Fibroblast of pulmonary artery (primary cell): Measurements from ENCODE around the gene SETD1A.

ENCODE experiments used
- DNase-seq: peaks from one replicate; pipeline ENCODE4 v3.0.0-alpha.2; 2010; ENCODE audit warnings: low read depth
- H3K4me3 ChIP-seq: replicated peaks from 2 replicates; pipeline ENCODE4 v1.5.1; 2011; ENCODE audit warnings: low read depth, mild to moderate bottlenecking, control low read depth, low read length, moderate library complexity
- TF ChIP-seq, protein P1 (sequence below): IDR thresholded peaks from 2 replicates; pipeline ENCODE4 v1.5.1; 2011; ENCODE audit warnings: mild to moderate bottlenecking, control low read depth, low read length, inconsistent platforms; ENCODE audit errors: missing control alignments

Gene SETD1A

DNA sequence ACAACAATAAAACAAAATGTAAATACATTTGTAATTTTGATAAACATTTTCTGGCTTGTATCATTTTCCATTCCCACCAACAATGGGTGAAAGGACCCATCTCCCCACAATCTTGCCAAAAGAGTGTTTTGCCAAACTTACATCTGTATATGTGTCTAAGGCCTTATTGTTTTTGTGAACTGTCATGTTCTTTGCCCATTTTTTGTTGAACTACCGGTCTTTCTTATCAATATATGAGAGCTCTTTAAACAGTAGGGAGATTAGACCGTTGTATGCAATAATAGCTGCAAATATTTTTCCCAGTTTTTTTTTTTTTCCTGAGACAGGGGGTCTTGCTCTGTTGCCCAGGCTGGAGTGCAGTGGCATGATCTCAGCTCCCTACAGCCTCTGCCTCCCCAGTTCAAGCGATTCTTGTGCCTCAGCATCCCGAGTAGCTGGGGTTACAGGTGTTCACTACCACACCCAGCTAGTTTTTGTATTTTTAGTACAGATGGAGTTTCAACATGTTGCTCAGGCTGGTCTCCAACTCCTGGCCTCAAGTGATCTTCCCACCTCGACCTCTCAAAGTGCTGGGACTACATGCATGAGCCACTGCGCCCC is 66.2 kb downstream of the SETD1A start:
- no peak overlapping the region for H3K4me3 ChIP-seq
- DNase-seq, result no peak
- TF ChIP-seq, protein P1, sequence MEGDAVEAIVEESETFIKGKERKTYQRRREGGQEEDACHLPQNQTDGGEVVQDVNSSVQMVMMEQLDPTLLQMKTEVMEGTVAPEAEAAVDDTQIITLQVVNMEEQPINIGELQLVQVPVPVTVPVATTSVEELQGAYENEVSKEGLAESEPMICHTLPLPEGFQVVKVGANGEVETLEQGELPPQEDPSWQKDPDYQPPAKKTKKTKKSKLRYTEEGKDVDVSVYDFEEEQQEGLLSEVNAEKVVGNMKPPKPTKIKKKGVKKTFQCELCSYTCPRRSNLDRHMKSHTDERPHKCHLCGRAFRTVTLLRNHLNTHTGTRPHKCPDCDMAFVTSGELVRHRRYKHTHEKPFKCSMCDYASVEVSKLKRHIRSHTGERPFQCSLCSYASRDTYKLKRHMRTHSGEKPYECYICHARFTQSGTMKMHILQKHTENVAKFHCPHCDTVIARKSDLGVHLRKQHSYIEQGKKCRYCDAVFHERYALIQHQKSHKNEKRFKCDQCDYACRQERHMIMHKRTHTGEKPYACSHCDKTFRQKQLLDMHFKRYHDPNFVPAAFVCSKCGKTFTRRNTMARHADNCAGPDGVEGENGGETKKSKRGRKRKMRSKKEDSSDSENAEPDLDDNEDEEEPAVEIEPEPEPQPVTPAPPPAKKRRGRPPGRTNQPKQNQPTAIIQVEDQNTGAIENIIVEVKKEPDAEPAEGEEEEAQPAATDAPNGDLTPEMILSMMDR, result no peak

DNA sequence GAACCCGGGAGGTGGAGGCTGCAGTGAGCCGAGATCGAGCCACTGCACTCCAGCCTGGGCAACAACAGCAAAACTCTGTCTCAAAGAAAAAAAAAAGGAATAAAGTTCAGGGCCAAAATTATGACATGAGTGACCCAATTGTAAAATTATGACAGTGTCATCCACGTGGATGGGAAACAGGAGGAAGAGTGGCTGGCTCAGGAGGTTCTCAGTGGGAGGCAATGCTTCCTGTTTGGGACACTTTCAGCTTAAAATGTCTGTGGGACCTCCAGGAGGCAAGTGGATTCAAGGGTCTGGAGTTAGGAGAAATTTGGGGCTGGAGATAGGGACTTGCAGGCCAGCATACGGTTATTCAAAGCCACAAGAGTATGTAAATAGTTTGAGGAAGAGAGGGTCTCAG is 67.8 kb downstream of the SETD1A start:
- no peak for DNase-seq
- H3K4me3 ChIP-seq, result no peak overlapping the region
- TF ChIP-seq, protein P1, result no peak

DNA sequence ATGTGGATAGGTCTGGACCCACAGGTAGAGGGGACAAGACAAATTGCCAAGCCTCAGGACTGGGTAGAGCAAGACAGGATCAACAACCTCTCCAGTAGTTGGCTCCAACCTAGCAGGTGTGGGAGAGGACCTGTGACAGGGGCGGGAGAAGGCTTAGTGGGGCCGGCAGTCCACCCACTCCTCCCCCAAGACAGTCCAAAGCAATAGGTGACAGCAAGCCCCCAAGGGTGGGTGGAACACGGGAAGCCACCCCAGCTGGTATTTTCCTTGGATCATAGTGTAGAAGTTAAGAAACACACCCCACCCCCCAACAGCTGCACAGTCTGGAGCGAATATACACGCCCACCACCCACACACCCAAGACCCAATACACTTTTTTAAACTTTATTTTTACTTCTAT is 71.7 kb downstream of the SETD1A start:
- TF ChIP-seq, protein P1, result no peak
- no peak overlapping the region for H3K4me3 ChIP-seq
- no peak for DNase-seq

DNA sequence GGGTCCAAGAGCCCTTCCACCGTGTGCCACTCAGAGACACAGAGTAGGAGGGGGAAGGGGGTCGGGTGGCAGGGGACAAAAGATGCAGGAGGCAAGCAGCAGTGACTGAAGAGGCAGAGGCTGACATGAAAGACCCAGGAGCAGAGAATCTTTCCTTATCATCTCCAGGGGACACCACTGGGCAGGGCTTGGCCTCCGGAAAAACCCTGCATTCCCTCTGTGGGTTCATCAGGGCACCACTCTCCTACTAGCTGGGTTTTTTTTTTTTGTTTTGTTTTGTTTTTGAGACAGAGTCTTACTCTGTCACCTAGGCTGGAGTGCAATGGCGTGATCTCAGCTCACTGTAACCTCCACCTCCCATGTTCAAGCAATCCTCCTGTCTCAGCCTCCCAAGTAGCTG is 73.7 kb downstream of the SETD1A start:
- no peak overlapping the region for H3K4me3 ChIP-seq
- TF ChIP-seq, protein P1, result no peak
- no peak for DNase-seq

DNA sequence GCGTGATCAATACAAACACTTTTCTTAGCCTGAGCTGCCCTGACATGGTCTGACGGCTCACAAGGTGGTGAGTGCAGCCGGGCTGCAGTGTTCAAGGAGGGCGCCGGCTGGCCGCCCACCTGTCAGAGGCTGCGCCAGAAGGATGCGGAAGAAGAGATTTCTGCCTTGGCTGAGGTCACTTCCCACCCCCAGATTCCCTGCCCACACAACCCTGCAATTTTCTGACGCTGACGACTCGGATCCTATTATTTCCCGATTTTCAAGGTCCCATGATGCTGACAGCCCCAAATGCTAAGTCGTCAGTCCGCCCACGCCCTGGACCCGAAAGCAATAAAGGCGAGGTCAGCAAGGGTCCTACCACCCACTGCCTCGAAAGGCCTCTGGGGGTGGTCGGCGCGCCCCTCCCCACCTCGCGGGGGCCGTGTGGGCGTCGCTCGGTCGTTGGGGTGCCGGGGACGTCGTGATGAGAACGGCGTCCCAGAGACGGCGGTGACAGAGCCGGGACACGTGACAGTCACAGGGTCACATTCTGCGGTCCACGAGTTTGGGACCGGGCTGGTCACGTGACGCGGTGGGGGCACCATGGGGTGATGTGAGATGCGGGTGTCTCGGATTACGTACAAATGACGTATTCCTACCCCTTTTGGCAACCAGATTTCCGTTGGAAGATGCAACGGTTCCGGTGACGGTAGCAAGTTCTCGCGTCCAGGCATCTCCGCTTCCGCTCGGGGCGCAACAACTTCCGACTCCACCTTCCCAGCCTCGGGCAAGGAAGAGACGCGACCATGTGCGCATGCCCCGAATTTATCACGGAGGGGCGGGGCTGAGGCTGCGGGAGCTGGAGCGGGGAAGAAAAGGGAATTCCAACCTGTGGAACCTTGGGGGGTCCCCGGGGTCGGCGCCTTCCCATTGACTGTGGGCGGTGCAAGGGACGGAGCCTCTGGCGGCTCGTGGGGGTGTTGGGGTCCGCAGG is 75.5 kb downstream of the SETD1A start, which contains the start of gene STX4:
STX4 (plus strand) TSS at position 823 of the 973 bp plus-strand sequence. CDS start 248 bp downstream, outside the sequence.
- TF ChIP-seq, protein P1, result no peak
- peak within 1 kb of the TSS; percentile 99 for H3K4me3 ChIP-seq
- DNase-seq, result peak; percentile 99

DNA sequence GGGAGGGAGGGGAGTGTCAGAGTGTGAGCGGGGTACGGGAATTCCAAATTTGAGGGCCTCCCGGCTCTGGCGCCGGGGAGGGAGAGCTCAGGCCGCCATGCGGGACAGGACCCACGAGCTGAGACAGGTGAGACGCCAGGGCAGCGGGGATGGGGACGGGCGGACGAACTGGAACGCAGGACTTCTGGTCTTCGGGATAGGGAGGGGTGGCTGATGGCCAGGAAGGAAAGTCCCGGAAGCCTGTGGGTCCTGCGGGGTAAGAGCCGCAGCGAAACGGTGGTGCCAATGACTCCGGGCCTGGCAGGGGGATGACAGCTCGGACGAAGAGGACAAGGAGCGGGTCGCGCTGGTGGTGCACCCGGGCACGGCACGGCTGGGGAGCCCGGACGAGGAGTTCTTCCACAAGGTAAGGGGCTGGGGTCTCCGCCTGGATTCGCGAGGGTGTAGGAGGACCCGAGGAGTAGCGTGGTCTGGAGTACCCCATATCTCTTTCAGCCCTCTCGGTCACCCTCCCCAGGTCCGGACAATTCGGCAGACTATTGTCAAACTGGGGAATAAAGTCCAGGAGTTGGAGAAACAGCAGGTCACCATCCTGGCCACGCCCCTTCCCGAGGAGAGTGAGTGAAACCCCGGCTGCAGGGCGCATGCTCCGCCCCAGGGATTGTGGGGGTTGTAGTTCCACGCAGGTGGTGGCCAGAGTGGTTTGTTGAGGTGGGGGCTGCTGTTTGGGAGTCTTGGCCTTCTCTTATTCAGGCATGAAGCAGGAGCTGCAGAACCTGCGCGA is 76.3 kb downstream of the SETD1A start:
- peak; percentile 80 for DNase-seq
- TF ChIP-seq, protein P1, result no peak
- peak overlapping the region; percentile 99 for H3K4me3 ChIP-seq
